Ishikawa (cell line): ENCODE data around the gene CRYBA2.

Experiments
- CEBPB ChIP-seq: IDR thresholded peaks from 2 replicates; pipeline ENCODE4 v1.6.1; 2012
- EP300 ChIP-seq: IDR thresholded peaks from 2 replicates; pipeline ENCODE4 v1.6.1; 2012; ENCODE audit warnings: borderline replicate concordance
- FOXM1 ChIP-seq: IDR thresholded peaks from 2 replicates; pipeline ENCODE4 v1.6.1; 2012; ENCODE audit warnings: low read depth, borderline replicate concordance
- MAX ChIP-seq: IDR thresholded peaks from 2 replicates; pipeline ENCODE4 v1.6.1; 2012
- RAD21 ChIP-seq: IDR thresholded peaks from 2 replicates; pipeline ENCODE4 v1.6.1; 2012; ENCODE audit warnings: low read depth
- TAF1 ChIP-seq: IDR thresholded peaks from 2 replicates; pipeline ENCODE4 v1.6.1; 2012; ENCODE audit warnings: low read depth, mild to moderate bottlenecking
- TEAD4 ChIP-seq: IDR thresholded peaks from 2 replicates; pipeline ENCODE4 v1.6.1; 2012
- USF1 ChIP-seq: IDR thresholded peaks from 2 replicates; pipeline ENCODE4 v1.6.1; 2012
- YY1 ChIP-seq: IDR thresholded peaks from 2 replicates; pipeline ENCODE4 v1.6.1; 2012; ENCODE audit warnings: low read depth
- ZBTB7A ChIP-seq: IDR thresholded peaks from 2 replicates; pipeline ENCODE4 v1.6.1; 2012; ENCODE audit warnings: low read depth
- TF ChIP-seq, protein P1 (sequence below): IDR thresholded peaks from 2 replicates; pipeline ENCODE4 v1.6.1; 2012; ENCODE audit warnings: low read depth, mild to moderate bottlenecking

DNA sequence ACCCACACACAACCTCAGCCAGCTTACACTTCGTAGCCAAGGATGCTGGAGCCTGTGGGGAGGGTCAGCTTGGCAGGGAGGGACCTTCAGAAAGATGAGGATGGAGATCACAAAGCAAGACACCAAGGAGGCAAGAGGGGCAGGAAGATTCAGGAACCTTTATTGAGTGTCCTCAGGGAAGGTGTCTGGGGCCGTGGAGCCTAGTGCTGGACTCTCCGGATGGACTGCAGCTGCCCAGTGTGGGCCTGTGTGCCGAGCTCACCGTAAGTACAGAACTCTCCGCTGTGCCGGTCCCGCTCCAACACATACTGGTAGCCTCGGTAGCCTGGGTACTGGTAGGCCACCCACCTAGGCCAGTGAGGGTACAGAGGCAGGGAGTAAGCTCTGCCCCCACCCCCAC, 3.2 kb downstream of the CRYBA2 start:
- no peak for TF ChIP-seq TAF1
- TF ChIP-seq, protein P1, sequence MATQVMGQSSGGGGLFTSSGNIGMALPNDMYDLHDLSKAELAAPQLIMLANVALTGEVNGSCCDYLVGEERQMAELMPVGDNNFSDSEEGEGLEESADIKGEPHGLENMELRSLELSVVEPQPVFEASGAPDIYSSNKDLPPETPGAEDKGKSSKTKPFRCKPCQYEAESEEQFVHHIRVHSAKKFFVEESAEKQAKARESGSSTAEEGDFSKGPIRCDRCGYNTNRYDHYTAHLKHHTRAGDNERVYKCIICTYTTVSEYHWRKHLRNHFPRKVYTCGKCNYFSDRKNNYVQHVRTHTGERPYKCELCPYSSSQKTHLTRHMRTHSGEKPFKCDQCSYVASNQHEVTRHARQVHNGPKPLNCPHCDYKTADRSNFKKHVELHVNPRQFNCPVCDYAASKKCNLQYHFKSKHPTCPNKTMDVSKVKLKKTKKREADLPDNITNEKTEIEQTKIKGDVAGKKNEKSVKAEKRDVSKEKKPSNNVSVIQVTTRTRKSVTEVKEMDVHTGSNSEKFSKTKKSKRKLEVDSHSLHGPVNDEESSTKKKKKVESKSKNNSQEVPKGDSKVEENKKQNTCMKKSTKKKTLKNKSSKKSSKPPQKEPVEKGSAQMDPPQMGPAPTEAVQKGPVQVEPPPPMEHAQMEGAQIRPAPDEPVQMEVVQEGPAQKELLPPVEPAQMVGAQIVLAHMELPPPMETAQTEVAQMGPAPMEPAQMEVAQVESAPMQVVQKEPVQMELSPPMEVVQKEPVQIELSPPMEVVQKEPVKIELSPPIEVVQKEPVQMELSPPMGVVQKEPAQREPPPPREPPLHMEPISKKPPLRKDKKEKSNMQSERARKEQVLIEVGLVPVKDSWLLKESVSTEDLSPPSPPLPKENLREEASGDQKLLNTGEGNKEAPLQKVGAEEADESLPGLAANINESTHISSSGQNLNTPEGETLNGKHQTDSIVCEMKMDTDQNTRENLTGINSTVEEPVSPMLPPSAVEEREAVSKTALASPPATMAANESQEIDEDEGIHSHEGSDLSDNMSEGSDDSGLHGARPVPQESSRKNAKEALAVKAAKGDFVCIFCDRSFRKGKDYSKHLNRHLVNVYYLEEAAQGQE = no peak
- TF ChIP-seq USF1 = no peak
- TF ChIP-seq ZBTB7A = no peak
- no peak for TF ChIP-seq YY1
- TF ChIP-seq FOXM1 = no peak
- no peak for TF ChIP-seq CEBPB
- TF ChIP-seq TEAD4 = no peak
- TF ChIP-seq EP300 = no peak
- TF ChIP-seq RAD21 = no peak
- TF ChIP-seq MAX = no peak
